IMR-90 (cell line): ENCODE results near the gene ST3GAL4. TPM values are rescaled to one million over a fixed set of nuclear protein-coding genes. Genes with fewer than 3 reads are reported as not detected.

Source experiments
- ATAC-seq: fragments of 200-7000 bp; cut with Tn5 transposase; 2 replicates; pipeline ENCODE4 v1.9.1; 2020; ENCODE audit warnings: low read depth, mild to moderate bottlenecking, moderate library complexity
- BruUV-seq: library from RNA; stranded (reverse); fragments of 400-500 nt; replicated peaks from 2 replicates; lab custom pipeline; 2021; lab: Mats Ljungman, UMichigan
- CTCF ChIA-PET: fragments of 300-600 bp; formaldehyde crosslinking; extraction: SDS; loops from one replicate; lab custom pipeline; 2021; ENCODE audit warnings: antibody characterized with exemption; lab: Yijun Ruan, JAX
- POLR2A ChIA-PET: fragments of 300-600 bp; sonication (Branson Sonifier 250); formaldehyde crosslinking; loops from one replicate; lab custom pipeline; 2022; ENCODE audit warnings: antibody characterized with exemption; ENCODE audit not compliant: unreplicated experiment; lab: Charles Lee
- DNase-seq: peaks from one replicate; pipeline ENCODE4 v3.0.0; 2013
- H2AFZ ChIP-seq: replicated peaks from 2 replicates; pipeline ENCODE3; 2013; ENCODE audit warnings: low read length, mild to moderate bottlenecking; ENCODE audit not compliant: poor library complexity
- H2AK5ac ChIP-seq: 2 replicates; pipeline ENCODE4 v1.6.1; 2013; ENCODE audit warnings: low read depth, low read length, inconsistent platforms
- H2AK9ac ChIP-seq: replicated peaks from 2 replicates; pipeline ENCODE3; 2013; ENCODE audit warnings: mild to moderate bottlenecking, low read depth, low read length, moderate library complexity; ENCODE audit not compliant: poor library complexity
- H2BK120ac ChIP-seq: 2 replicates; pipeline ENCODE4 v1.6.1; 2013; ENCODE audit warnings: low read depth, low read length, inconsistent platforms
- H2BK15ac ChIP-seq: 3 replicates; pipeline ENCODE4 v1.6.1; 2013; ENCODE audit warnings: low read depth, low read length, inconsistent platforms
- H2BK20ac ChIP-seq: 2 replicates; pipeline ENCODE4 v1.6.1; 2013; ENCODE audit warnings: low read depth, mild to moderate bottlenecking, inconsistent platforms, low read length, moderate library complexity
- H2BK5ac ChIP-seq: 2 replicates; pipeline ENCODE4 v1.6.1; 2013; ENCODE audit warnings: mild to moderate bottlenecking, low read depth, low read length, inconsistent platforms; ENCODE audit not compliant: poor library complexity, severe bottlenecking
- H3K14ac ChIP-seq: replicated peaks from 2 replicates; pipeline ENCODE4 v1.6.1; 2013; ENCODE audit warnings: low read depth, low read length, inconsistent platforms
- H3K18ac ChIP-seq: 2 replicates; pipeline ENCODE4 v1.6.1; 2013; ENCODE audit warnings: low read depth, low read length, control low read depth
- H3K23ac ChIP-seq: 2 replicates; pipeline ENCODE4 v1.6.1; 2013; ENCODE audit warnings: low read depth, low read length, inconsistent platforms
- H3K27ac ChIP-seq: 2 replicates; pipeline ENCODE4 v1.5.1; 2013; ENCODE audit warnings: mild to moderate bottlenecking, control low read depth, low read length; ENCODE audit not compliant: insufficient read depth
- H3K27me3 ChIP-seq: 2 replicates; pipeline ENCODE4 v1.6.1; 2013; ENCODE audit warnings: low read length; ENCODE audit not compliant: control insufficient read depth, insufficient read depth
- H3K36me3 ChIP-seq: 2 replicates; pipeline ENCODE4 v1.6.1; 2013; ENCODE audit warnings: low read length, mixed read lengths; ENCODE audit not compliant: control insufficient read depth, insufficient read depth
- H3K4ac ChIP-seq: 2 replicates; pipeline ENCODE4 v1.6.1; 2013; ENCODE audit warnings: low read depth, low read length, inconsistent platforms
- H3K4me1 ChIP-seq: 2 replicates; pipeline ENCODE4 v1.6.1; 2013; ENCODE audit warnings: low read length, mixed read lengths; ENCODE audit not compliant: control insufficient read depth, insufficient read depth
- H3K4me2 ChIP-seq: 2 replicates; pipeline ENCODE4 v1.6.1; 2013; ENCODE audit warnings: low read depth, mild to moderate bottlenecking, control low read depth, low read length, moderate library complexity
- H3K4me3 ChIP-seq: 2 replicates; pipeline ENCODE4 v1.5.1; 2013; ENCODE audit warnings: low read depth, mild to moderate bottlenecking, control low read depth, low read length, moderate library complexity; ENCODE audit not compliant: insufficient read depth
- H3K56ac ChIP-seq: 2 replicates; pipeline ENCODE4 v1.6.1; 2013; ENCODE audit warnings: low read length, inconsistent platforms; ENCODE audit not compliant: insufficient read depth; ENCODE audit errors: extremely low read depth
- H3K79me1 ChIP-seq, 2 experiments: 2 replicates each; pipeline ENCODE4 v1.6.1; 2013; ENCODE audit warnings: low read length in 2 of 2, inconsistent platforms in 1 of 2, low read depth in 1 of 2
- H3K9ac ChIP-seq: 2 replicates; pipeline ENCODE4 v1.6.1; 2013; ENCODE audit warnings: low read depth, low read length, control low read depth
- H3K9me1 ChIP-seq: 2 replicates; pipeline ENCODE4 v1.6.1; 2013; ENCODE audit warnings: low read length, inconsistent platforms; ENCODE audit not compliant: insufficient read depth
- H3K9me3 ChIP-seq: 2 replicates; pipeline ENCODE4 v1.6.1; 2013; ENCODE audit warnings: low read length; ENCODE audit not compliant: control insufficient read depth, insufficient read depth
- H4K20me1 ChIP-seq: 2 replicates; pipeline ENCODE4 v1.6.1; 2013; ENCODE audit warnings: low read length, inconsistent platforms; ENCODE audit not compliant: insufficient read depth
- H4K5ac ChIP-seq: 2 replicates; pipeline ENCODE4 v1.6.1; 2013; ENCODE audit warnings: mild to moderate bottlenecking, low read depth, low read length, control low read depth
- H4K8ac ChIP-seq, 2 experiments: 2 replicates each; pipeline ENCODE4 v1.6.1; 2013; ENCODE audit warnings: low read depth in 2 of 2, low read length in 2 of 2, control low read depth in 1 of 2, inconsistent platforms in 1 of 2
- H4K91ac ChIP-seq: 2 replicates; pipeline ENCODE4 v1.6.1; 2013; ENCODE audit warnings: low read depth, low read length, inconsistent platforms; ENCODE audit not compliant: insufficient read depth
- BHLHE40 ChIP-seq: fragments of 150-350 bp; IDR thresholded peaks from 2 replicates; pipeline ENCODE4 v1.6.1; 2016; ENCODE audit warnings: mild to moderate bottlenecking, low read depth, low read length
- ELK1 ChIP-seq: fragments of 150-350 bp; IDR thresholded peaks from 2 replicates; pipeline ENCODE4 v1.6.1; 2016; ENCODE audit warnings: low read depth, mild to moderate bottlenecking, low read length, moderate library complexity, borderline replicate concordance
- MXI1 ChIP-seq: IDR thresholded peaks from 2 replicates; pipeline ENCODE4 v1.6.1; 2012; ENCODE audit warnings: low read depth, mild to moderate bottlenecking, low read length, moderate library complexity, borderline replicate concordance
- RAD21 ChIP-seq: IDR thresholded peaks from 2 replicates; pipeline ENCODE4 v1.6.1; 2012; ENCODE audit warnings: low read length, improper control_type of control experiment
- USF2 ChIP-seq: fragments of 150-350 bp; IDR thresholded peaks from 2 replicates; pipeline ENCODE4 v1.6.1; 2017; ENCODE audit warnings: mild to moderate bottlenecking, antibody characterized with exemption, low read length, low read depth
- WGBS, 2 experiments: methylation state at CpG; one replicate each; pipeline versions ENCODE4 v1.1.5 to v1.1.7; 2013; ENCODE audit warnings: missing lambda C conversion rate in 2 of 2; ENCODE audit not compliant: insufficient read length in 1 of 2; ENCODE audit errors: extremely low coverage in 2 of 2; 5-methylcytosine and 5-hydroxymethylcytosine counted together
- dilution Hi-C: fragments of 300-500 bp; cut with HindIII; formaldehyde crosslinking; loops from one replicate; pipeline ENCODE4 v1.14.3; 2018; ENCODE audit warnings: low sequenced_read_pairs; ENCODE audit not compliant: unreplicated experiment
- in situ Hi-C: fragments of 300-500 bp; cut with MboI; formaldehyde crosslinking; loops from 3 replicates; pipeline ENCODE4 v1.14.3; 2019; ENCODE audit warnings: low sequenced_read_pairs, inconsistent platforms, mixed read lengths
- intact Hi-C: fragments of 100-400 bp; cut with micrococcal nuclease; formaldehyde crosslinking; loops from 2 replicates; pipeline ENCODE4 v1.10.0; 2022
- polyA plus RNA-seq, 3 experiments: library from polyadenylated mRNA; depleted of rRNA; stranded (reverse); fragments of >200 nt; gene quantifications; 2 replicates each; pipeline ENCODE4 v1.2.3, GENCODE V29; 2012; ENCODE audit warnings: low replicate concordance in 1 of 3
- total RNA-seq: library from RNA; depleted of rRNA; stranded (reverse); fragments of >200 nt; gene quantifications from 2 replicates; pipeline ENCODE4 v1.2.3, GENCODE V29; 2012

ST3GAL4 gene
- total and polyA plus RNA-seq, 2 of the 4 experiments (the other 2 are of a cell fraction), result 17.0 to 19.7 TPM

- TF ChIP-seq BHLHE40 (no peak), USF2 (no peak), MXI1 (no peak), ELK1 (no peak), RAD21 (no peak)
- CTCF ChIA-PET, result no interaction called here
- no peak overlapping the region for H3K23ac ChIP-seq
- H3K9ac ChIP-seq, result no peak overlapping the region
- no peak overlapping the region for H3K4me3 ChIP-seq
- H3K36me3 ChIP-seq, result peaks cover 11% of the 10 kb centered on the region; the same call in 1 of the 2 replicates
- H2AFZ ChIP-seq, result no peak overlapping the region
- H2AK9ac ChIP-seq, result no peak overlapping the region
- no peak overlapping the region for H3K4me2 ChIP-seq
- ATAC-seq (no peak), DNase-seq (no peak)
- H3K4me1 ChIP-seq, result peaks cover 7% of the 10 kb centered on the region; the same call in 1 of the 2 replicates
- H2AK5ac ChIP-seq, result no peak overlapping the region
- no peaks in the 10 kb centered on the region for H3K9me3 ChIP-seq
- dilution Hi-C loops (no loop called here), in situ Hi-C loops (no loop called here), intact Hi-C loops (no loop called here)
- no peak overlapping the region for H4K91ac ChIP-seq
- peaks cover 16% of the 10 kb centered on the region for H3K9me1 ChIP-seq
- no peak overlapping the region for H2BK15ac ChIP-seq
- H3K14ac ChIP-seq, result no peak overlapping the region
- no TSS peak for BruUV-seq
- H3K27me3 ChIP-seq, result no peaks in the 10 kb centered on the region
- no peaks in the 10 kb centered on the region; a peak in 1 of 4 replicates for H3K79me1 ChIP-seq
- H2BK20ac ChIP-seq, result no peak overlapping the region
- H3K27ac ChIP-seq, result no peak overlapping the region
- H4K5ac ChIP-seq, result no peak overlapping the region
- no peak overlapping the region for H3K4ac ChIP-seq
- no peak overlapping the region for H2BK5ac ChIP-seq
- no peak overlapping the region for H3K56ac ChIP-seq
- H3K18ac ChIP-seq, result no peak overlapping the region
- no peaks in the 10 kb centered on the region; the same call in 1 of the 2 replicates for H4K20me1 ChIP-seq
- POLR2A ChIA-PET, result no interaction called here
- H4K8ac ChIP-seq, result no peak overlapping the region
- 100% methylated on average over 3 of the region's 8 CpGs; no CpG with 5 or more reads in 1 of the 2 experiments for WGBS, 2 experiments
- H2BK120ac ChIP-seq, result no peak overlapping the region
Observed at GRCh38 chr11:126406368-126406767, 50.9 kb downstream of the ST3GAL4 start.
